ENCODE measurements around the gene TRH. TPM values are rescaled to one million over a fixed set of nuclear protein-coding genes. Genes with fewer than 3 reads are reported as not detected.
"Not testable (repeated sequence)": the region's sequence is repeated elsewhere in the genome, so short reads cannot be mapped to it uniquely, and the experiment has no call there.

Gene TRH
- total and polyA plus RNA-seq, 9 of the 15 experiments (the other 6 are each of a cell fraction or from before 2014, with no cell fraction given), result not detected

- H3K4me3 ChIP-seq; H3K36me3 ChIP-seq (ENCODE audit: control insufficient read depth, insufficient read depth, low read length); H3K27ac ChIP-seq (ENCODE audit: extremely low read depth, low read depth, low read length); H2AFZ ChIP-seq (ENCODE audit: low read depth, low read length); ATAC-seq; intact Hi-C loops (cut with micrococcal nuclease); BruUV-seq (replicated peaks); DNase-seq (ENCODE audit: extremely low read depth in 1 of 4, low spot score in 3 of 4); in situ Hi-C loops (cut with MboI); H3K9me3 ChIP-seq (replicated peaks; ENCODE audit: control insufficient read depth, insufficient read depth, low read depth, low read length); H3K79me2 ChIP-seq (ENCODE audit: control insufficient read depth, insufficient read depth, low read length); H4K20me1 ChIP-seq (replicated peaks; ENCODE audit: control insufficient read depth, insufficient read depth, low read length); H3K4me1 ChIP-seq (replicated peaks in 1 of 2; ENCODE audit: control insufficient read depth in 2 of 2, insufficient read depth in 2 of 2, low read length in 2 of 2); POLR2A ChIA-PET; H3K9me1 ChIP-seq (ENCODE audit: control insufficient read depth, insufficient read depth, low read length); H3K4me2 ChIP-seq (ENCODE audit: insufficient read depth, low read length); H3K9ac ChIP-seq (ENCODE audit: insufficient read depth in 1 of 2, low read depth in 2 of 2, low read length in 2 of 2); H3K27me3 ChIP-seq (ENCODE audit: control insufficient read depth in 2 of 2, insufficient read depth in 2 of 2, low read length in 2 of 2); FAIRE-seq; TF ChIP-seq REST (CRISPR knock-in tag; IDR thresholded peaks at IDR 0.05; ENCODE audit: low read depth): not testable (repeated sequence)
- WGBS (ENCODE audit: insufficient coverage, low coverage, missing lambda C conversion rate), result 6% methylated on average over 2 of the region's 14 CpGs
- CTCF ChIA-PET (ENCODE audit: low intra/inter-chr PET ratio), result interaction anchor here (0.6 kb wide), 1 partner anchor 14 kb away, joined by 3 read pairs; no protein-coding TSS in a partner anchor
- peak; percentile 55; the same call in 1 of the 2 replicates for TF ChIP-seq REST (IDR thresholded peaks at IDR 0.05; ENCODE audit: borderline replicate concordance)
- 0 out of 2 replicates have a peak, but pooled peaks have one; percentile 20 for TF ChIP-seq CTBP1 (IDR thresholded peaks at IDR 0.05; ENCODE audit: borderline replicate concordance)
- TF ChIP-seq, protein P1, sequence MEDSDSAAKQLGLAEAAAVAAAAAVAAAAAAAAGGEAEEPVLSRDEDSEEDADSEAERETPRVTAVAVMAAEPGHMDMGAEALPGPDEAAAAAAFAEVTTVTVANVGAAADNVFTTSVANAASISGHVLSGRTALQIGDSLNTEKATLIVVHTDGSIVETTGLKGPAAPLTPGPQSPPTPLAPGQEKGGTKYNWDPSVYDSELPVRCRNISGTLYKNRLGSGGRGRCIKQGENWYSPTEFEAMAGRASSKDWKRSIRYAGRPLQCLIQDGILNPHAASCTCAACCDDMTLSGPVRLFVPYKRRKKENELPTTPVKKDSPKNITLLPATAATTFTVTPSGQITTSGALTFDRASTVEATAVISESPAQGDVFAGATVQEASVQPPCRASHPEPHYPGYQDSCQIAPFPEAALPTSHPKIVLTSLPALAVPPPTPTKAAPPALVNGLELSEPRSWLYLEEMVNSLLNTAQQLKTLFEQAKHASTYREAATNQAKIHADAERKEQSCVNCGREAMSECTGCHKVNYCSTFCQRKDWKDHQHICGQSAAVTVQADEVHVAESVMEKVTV (CRISPR knock-in tag; IDR thresholded peaks at IDR 0.05), result 0 out of 2 replicates have a peak, but pooled peaks have one; percentile 16
- peak; percentile 49 to 53 for TF ChIP-seq RAD21 (CRISPR knock-in tag; conservative IDR thresholded peaks at IDR 0.05 in 1 of 2, IDR thresholded peaks at IDR 0.05 in 1 of 2)
- TF ChIP-seq, protein P2, sequence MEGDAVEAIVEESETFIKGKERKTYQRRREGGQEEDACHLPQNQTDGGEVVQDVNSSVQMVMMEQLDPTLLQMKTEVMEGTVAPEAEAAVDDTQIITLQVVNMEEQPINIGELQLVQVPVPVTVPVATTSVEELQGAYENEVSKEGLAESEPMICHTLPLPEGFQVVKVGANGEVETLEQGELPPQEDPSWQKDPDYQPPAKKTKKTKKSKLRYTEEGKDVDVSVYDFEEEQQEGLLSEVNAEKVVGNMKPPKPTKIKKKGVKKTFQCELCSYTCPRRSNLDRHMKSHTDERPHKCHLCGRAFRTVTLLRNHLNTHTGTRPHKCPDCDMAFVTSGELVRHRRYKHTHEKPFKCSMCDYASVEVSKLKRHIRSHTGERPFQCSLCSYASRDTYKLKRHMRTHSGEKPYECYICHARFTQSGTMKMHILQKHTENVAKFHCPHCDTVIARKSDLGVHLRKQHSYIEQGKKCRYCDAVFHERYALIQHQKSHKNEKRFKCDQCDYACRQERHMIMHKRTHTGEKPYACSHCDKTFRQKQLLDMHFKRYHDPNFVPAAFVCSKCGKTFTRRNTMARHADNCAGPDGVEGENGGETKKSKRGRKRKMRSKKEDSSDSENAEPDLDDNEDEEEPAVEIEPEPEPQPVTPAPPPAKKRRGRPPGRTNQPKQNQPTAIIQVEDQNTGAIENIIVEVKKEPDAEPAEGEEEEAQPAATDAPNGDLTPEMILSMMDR (IDR thresholded peaks at IDR 0.05 in 2 of 3, conservative IDR thresholded peaks at IDR 0.05 in 1 of 3; ENCODE audit: insufficient read depth in 2 of 3, low read depth in 1 of 3, low read length in 3 of 3), result peak; percentile 22 to 28 (median 23); a peak in 2 of 6 replicates
Measured at GRCh38 chr3:130026146-130026829, 51.8 kb downstream of the TRH start.

All from K562 (cell line).